Skeletal muscle cell (primary cell): ENCODE data around the gene LRRC71.

Source experiments
- DNase-seq: peaks from one replicate; pipeline ENCODE4 v3.0.0-alpha.2; 2010; ENCODE audit warnings: low read depth
- H3K4me3 ChIP-seq: 2 replicates; pipeline ENCODE4 v1.5.1; 2011; ENCODE audit warnings: low read depth, mild to moderate bottlenecking, control low read depth, low read length, moderate library complexity

Gene LRRC71

DNA sequence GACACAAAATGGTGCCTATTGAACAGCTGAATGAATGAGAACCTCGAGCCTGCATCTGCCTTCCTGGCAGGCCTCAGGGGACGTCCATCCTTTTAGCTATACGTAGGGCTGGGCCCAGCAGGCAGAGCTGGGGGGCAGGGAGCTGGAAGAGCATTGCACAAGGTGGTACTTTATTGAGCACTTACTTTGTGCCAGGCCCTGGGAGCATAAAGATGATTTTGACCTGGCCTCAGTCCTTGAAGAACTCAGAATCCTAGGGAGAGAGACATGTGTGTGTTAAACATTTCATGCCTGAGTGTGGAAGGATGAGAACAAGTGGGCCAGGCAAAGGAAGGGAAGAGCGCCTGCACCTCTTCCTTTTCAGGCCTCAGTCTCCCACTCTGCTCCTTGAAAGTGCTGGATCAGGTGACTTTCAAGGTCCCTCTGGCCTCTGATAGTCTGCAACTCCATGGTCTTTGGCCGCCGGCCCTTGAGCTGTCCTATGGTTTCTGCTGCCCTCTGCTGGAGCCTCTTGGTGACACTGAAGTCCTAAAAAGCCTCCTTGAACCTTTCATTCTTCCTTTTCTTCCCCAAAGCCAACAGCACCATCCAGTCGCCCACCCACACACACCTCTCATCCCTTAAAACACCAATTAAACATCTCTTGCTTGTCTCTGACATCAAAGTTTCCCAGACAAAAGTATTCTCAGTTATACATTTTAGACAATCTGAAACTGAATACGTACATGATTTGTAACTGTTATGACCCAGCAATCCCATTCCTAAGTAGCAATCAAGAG, 30.4 kb upstream of the LRRC71 start:
- no peak overlapping the region for H3K4me3 ChIP-seq
- DNase-seq = no peak

- peak overlapping the region; percentile 27 for H3K4me3 ChIP-seq
- peak; percentile 53 for DNase-seq
Measured at GRCh38 chr1:156892190-156893047, 28.0 kb upstream of the LRRC71 start.

DNA sequence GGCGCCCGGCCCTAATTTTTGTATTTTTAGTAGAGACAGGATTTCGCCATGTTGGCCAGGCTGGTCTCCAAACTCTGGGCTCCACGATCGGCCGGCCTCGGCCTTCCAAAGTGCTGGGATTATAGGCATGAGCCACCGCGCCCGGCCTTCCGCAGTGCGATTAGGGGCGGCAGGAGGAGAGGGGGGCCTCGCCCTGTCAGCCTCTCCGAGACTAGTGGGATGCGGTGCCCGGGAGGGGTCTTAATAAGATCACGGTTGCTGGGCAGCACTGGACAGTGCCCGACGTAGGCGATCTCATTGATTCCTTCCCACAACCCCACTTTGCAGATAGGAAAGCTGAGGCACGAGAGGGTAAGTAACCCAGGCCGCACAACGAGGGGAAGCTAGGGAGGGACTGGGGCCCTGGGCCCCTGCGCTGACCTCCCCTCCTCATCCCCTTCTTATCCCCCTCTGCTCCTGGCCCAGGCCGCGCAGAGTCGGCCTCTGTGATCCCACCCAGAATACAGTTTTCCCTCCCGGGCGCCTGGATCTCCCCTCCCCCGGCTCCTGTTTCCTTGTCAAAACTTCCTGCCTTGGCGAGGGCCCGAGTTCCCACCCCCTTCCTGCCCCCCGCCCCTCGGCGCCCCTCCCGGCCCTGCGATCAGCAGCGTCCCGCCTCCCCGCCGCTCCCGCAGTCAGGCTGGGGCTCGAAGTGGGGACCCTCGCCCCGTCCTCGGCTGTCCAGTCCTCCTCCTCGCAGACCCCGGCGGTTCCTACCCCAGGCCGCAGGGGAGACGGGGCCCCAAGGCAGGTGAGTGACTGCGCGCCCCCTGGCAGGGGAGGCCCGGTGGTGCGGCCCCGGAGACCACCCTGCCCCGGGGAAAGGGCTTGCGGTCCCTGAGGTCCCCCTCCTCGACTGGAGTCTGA, 27.1 kb upstream of the LRRC71 start, which contains the start of gene PEAR1:
PEAR1 (plus strand) TSS at position 671 of the 906 bp plus-strand sequence. CDS start 10,209 bp downstream, outside the sequence.
- H3K4me3 ChIP-seq = peak within 1 kb of the TSS; percentile 65
- DNase-seq = no peak

DNA sequence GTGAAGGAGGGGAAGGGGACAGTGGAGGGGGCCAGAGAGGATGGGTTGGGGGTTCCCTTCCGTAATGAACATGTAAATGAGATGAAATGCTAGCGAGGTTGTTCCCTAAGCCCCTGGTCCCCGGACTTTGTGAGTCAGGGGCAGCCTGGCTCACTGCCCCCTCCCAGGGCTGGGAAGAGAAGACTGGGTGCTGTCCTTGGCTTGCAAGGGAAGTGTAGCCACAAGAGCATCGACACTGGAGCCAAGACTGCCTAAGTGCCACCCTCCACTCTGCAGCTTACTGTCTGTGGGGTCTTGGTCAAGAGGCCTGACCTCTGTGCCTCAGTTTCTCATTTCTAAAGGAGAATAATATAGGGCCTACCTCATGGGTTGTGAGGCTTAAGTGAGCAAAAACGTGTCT, 26.4 kb upstream of the LRRC71 start:
- peak overlapping the region; percentile 65 for H3K4me3 ChIP-seq
- DNase-seq = no peak

- DNase-seq = no peak
- H3K4me3 ChIP-seq = peak overlapping the region; percentile 65
Measured at GRCh38 chr1:156894711-156895454, 25.5 kb upstream of the LRRC71 start.

GRCh38 chr1:156895455-156895812, 25.0 kb upstream of the LRRC71 start:
- peak overlapping the region; percentile 65 for H3K4me3 ChIP-seq
- DNase-seq = no peak

DNA sequence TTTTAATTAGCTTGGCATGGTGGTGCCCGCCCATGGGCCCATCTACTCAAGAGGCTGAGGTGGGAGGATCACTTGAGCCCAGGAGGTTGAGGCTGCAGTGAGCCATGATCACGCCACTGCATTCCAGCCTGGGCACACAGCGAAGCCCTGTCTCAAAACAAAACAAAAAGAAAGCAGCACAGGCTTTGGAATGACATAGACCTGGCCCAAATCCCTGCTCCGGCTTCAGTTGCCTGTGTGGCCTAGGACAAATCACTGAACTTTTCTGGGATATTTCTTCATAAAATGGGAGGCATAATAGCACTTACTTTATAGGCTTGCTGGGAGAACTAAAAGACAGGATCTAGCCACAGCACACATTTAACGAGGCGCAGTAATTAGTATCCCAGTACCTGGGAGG, 24.5 kb upstream of the LRRC71 start:
- no peak for DNase-seq
- no peak overlapping the region for H3K4me3 ChIP-seq

GRCh38 chr1:156896490-156897033, 23.9 kb upstream of the LRRC71 start:
- DNase-seq = peak; percentile 66
- no peak overlapping the region for H3K4me3 ChIP-seq

DNA sequence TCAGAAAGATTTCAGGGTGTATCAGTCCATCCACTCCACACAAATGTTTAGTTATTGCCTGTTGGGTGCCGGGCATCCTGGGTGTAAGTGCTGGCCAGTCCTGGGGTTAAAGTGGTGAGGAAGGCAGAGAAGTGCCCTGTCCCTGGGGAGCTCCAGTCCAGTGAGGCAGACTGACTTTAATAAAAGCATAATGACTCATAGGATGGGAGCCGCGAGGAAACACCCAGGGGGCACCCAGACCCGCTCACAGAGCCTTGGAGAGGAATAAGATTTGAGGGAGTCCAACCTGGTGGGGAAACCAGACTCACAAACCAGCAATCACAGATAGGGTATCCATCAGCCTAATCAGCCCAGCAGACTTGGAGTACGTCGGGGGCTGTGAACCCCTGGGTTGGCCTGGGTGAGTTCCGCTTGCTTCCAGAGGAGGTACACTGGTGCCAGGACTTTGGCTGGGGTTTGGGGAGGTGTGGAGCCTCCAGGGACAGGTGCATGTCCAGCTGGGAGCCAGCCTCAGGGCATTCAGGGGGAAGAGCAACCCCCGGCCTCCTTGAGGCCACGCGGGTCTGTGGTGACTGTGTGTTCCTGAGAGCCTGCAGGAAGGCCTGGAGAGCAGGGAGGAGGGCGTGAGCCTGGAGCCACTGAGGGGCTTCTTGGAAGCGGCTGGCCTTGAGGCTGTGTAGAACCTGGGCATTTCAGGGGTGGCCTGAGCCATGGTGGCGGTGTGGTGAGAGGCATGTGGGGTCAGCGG, 23.2 kb upstream of the LRRC71 start:
- no peak for DNase-seq
- H3K4me3 ChIP-seq = no peak overlapping the region

GRCh38 chr1:156898161-156898566, 22.3 kb upstream of the LRRC71 start:
- peak; percentile 60 for DNase-seq
- peak overlapping the region; percentile 0 for H3K4me3 ChIP-seq

DNA sequence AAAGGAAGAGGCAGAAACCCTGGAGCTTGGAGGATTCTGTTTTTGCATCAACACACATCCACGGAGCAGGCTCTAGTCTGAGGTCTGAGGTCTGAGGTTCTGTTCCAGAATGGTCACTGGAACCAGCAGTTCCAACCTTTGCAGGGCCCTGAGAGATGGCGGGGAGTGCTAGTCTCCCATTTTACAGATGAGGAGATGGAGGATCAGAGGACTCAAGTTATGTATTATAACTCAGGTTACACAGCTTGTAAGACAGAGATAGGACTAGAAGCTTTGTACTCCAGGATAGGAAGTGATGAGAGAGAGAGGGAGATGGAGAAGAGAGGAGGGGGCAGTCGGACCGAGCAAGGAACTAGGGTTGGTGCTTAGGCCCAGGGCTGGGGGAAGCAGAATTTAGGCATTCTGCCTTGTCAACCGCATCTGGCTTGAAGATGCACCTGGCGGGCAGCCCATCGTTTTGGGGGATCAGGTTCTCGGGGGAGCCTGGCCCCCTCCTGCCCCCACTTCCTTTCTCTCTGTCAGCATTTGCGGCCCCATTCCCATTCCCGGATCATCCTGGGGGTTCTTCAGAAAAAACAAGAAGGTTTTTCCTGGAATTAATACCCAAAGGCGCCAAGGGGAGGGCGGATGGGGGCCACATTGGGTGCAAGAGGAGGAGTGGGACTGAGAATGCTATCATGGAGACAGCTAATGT, 21.3 kb upstream of the LRRC71 start:
- no peak overlapping the region for H3K4me3 ChIP-seq
- DNase-seq = no peak

- no peak overlapping the region for H3K4me3 ChIP-seq
- DNase-seq = peak; percentile 75
Measured at GRCh38 chr1:156899956-156900718, 20.3 kb upstream of the LRRC71 start.

DNA sequence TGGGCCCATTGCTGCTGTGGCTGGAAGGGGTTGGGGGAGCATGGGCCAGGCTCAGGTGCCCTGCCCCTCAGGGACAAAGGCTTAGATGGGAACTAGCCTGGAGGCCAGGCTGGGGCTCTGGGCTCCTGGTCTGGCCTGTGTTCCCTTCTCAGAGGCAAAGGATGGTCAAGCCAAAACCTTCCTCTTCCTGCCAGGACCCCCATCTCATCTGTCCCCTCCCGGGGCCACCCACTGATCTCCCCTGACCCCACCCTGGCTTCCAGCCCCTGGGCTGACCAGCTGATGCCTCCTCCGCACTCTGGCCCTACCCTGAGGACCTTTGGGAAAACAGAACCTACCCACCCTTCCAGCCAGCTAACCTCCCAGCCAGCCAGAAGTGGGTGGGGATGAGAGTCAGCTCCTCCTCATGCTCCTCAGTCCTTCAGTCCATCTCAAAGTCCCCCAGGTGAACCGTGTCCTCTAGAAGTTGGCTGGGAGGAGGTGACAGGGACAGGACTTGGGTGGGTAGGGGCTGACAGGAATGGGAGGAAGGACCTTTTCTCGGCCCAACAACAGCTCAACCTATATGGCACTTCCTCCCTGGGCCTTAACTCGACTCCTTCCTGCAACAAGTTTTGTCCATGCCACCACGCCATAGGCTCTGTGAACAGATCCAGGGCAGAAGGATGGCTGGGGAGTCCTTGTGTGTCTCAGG, 19.4 kb upstream of the LRRC71 start:
- H3K4me3 ChIP-seq = no peak overlapping the region
- DNase-seq = no peak

- H3K4me3 ChIP-seq = no peak overlapping the region
- no peak for DNase-seq
Measured at GRCh38 chr1:156901590-156901900, 18.9 kb upstream of the LRRC71 start.

GRCh38 chr1:156901966-156902915, 18.2 kb upstream of the LRRC71 start:
- DNase-seq = no peak
- H3K4me3 ChIP-seq = no peak overlapping the region
